Stimulated activated CD4-positive, alpha-beta T cell treated with anti-CD3 and anti-CD28 coated beads, Interleukin-2, amount 100 ng/mL, for 24 hours (primary cell): Measurements from ENCODE around the gene PMEL.
"Not testable (repeated sequence)": the region's sequence is repeated elsewhere in the genome, so short reads cannot be mapped to it uniquely, and the experiment has no call there.

ENCODE experiments used
- DNase-seq, 2 donors: peaks; one replicate each; pipeline ENCODE4 v3.0.0-alpha.2; 2020

The PMEL gene

GRCh38 chr12:55965941-55966407 is at the start of gene PMEL:
PMEL (minus strand) TSS chr12:55966042; CDS start chr12:55966011, 31 bp downstream.
- no peak for DNase-seq

- no peak for DNase-seq
Measured at GRCh38 chr12:56014205-56014604, 48.4 kb upstream of the PMEL start.

- no peak for DNase-seq
Measured at GRCh38 chr12:56013482-56013881, 47.6 kb upstream of the PMEL start.

- no peak for DNase-seq
Measured at GRCh38 chr12:56011509-56012090, 45.8 kb upstream of the PMEL start.

- DNase-seq, result no peak
Measured at GRCh38 chr12:56010111-56010570, 44.3 kb upstream of the PMEL start.

GRCh38 chr12:56007564-56008559 is 42.0 kb upstream of the PMEL start:
- peak; percentile 75 to 76 for DNase-seq

- DNase-seq, result no peak
Measured at GRCh38 chr12:56004211-56004610, 38.4 kb upstream of the PMEL start.

GRCh38 chr12:56003376-56003775 is 37.5 kb upstream of the PMEL start:
- not testable (repeated sequence) for DNase-seq

GRCh38 chr12:56001487-56002100 is 35.8 kb upstream of the PMEL start:
- no peak for DNase-seq

GRCh38 chr12:55999999-56000540 is 34.2 kb upstream of the PMEL start:
- DNase-seq, result not testable (repeated sequence)

- not testable (repeated sequence) for DNase-seq
Measured at GRCh38 chr12:55999522-55999921, 33.7 kb upstream of the PMEL start.

GRCh38 chr12:55997535-55997859 is 31.7 kb upstream of the PMEL start:
- no peak for DNase-seq

- peak; percentile 20 to 51 for DNase-seq
Measured at GRCh38 chr12:55996715-55997534, 31.1 kb upstream of the PMEL start, which contains the start of gene SUOX. SUOX (plus strand) TSS chr12:55997276; CDS start chr12:56002222, 4,946 bp downstream.

- peak; percentile 55 to 71 for DNase-seq
Measured at GRCh38 chr12:55996201-55996714, 30.4 kb upstream of the PMEL start.

- DNase-seq, result no peak
Measured at GRCh38 chr12:55995366-55995765, 29.5 kb upstream of the PMEL start.

GRCh38 chr12:55993230-55993853 is 27.5 kb upstream of the PMEL start:
- DNase-seq, result no peak

- DNase-seq, result no peak
Measured at GRCh38 chr12:55991110-55991509, 25.3 kb upstream of the PMEL start.

GRCh38 chr12:55985976-55986375 is 20.1 kb upstream of the PMEL start:
- not testable (repeated sequence) for DNase-seq

GRCh38 chr12:55985341-55985740 is 19.5 kb upstream of the PMEL start:
- DNase-seq, result no peak

- DNase-seq, result no peak
Measured at GRCh38 chr12:55984861-55985260, 19.0 kb upstream of the PMEL start.

- no peak for DNase-seq
Measured at GRCh38 chr12:55983232-55983842, 17.5 kb upstream of the PMEL start.
